DMS 273 (cell line): ENCODE results near the gene GMDS.
A peak's percentile ranks its signal among the peaks of the same experiment; 100 is the strongest.

Experiments
- DNase-seq: peaks from one replicate; lab custom pipeline; 2025; ENCODE audit not compliant: unreplicated experiment; lab: John Stamatoyannopoulos, UW

The GMDS gene

DNA sequence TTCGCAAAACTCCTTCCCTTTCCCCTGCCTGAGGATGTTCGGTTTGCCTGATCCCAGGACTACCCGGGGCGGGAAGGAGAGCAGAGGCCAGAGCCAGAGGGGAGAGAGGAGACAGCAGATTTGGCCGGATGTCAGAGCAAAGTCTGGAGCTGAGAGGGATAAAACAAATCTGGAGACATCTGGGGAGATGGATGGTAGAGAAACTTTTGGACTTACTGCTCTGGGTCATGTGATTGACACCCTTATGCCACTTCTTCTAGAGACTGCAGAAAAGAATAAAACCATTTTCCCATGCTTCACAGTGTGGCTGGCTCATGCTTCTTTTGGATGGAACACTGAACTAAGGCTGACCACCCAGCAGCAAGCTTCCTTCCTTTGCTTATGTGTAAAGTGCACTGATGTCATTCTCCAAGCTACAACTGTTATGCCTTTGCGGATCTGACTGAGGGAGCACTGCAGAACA lies 461.0 kb downstream of the GMDS start:
- peak; percentile 7 for DNase-seq

DNA sequence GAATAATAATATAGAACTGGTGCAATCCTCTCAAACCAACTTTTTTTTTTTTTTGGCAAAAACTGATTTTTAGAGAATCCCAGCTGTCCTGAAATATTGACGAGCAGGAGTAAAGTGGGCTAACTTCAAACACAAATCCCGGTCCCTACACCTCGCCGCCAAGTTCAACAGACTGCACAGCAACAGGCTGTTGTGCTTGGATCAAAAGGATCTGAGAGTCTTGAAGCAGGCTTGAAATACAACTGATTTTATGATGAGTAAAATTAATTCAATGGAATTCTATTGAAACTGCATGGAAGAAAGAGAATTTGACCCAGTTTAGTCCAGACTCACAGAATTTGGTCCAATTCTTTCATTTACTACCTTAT lies 463.6 kb downstream of the GMDS start:
- no peak for DNase-seq

DNA sequence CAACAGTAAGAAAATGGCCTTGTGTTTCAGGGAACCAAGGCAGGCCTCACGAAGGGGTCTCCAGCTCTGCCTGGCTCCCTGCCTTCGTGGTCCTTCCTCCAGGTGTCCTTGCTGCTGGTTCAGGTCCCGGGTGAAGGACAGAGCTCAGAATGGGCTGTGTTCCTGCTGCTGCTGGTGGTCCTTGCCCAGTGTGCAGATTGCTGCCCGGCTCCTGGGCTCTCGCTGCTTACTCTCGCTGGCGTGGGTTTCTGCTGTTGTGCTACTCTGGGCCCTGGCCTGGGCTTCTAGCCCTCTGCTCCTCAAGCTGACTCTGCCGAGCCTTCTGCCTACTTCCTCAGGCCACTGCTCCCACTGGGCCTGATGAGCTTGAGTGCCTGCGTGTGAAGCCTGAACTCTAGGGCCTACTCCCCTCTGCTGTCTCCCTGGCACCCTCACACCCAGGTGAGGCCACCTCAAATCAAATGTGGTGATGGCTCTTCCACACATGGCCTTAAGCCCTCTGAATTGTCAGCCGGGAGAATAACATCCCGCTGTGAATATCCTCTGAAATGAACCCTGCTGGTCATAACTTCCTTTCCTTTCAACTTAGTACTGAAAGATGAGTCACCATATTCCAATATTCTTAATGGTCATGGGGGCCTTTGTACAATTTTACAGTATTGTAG lies 464.1 kb downstream of the GMDS start:
- DNase-seq: no peak

DNA sequence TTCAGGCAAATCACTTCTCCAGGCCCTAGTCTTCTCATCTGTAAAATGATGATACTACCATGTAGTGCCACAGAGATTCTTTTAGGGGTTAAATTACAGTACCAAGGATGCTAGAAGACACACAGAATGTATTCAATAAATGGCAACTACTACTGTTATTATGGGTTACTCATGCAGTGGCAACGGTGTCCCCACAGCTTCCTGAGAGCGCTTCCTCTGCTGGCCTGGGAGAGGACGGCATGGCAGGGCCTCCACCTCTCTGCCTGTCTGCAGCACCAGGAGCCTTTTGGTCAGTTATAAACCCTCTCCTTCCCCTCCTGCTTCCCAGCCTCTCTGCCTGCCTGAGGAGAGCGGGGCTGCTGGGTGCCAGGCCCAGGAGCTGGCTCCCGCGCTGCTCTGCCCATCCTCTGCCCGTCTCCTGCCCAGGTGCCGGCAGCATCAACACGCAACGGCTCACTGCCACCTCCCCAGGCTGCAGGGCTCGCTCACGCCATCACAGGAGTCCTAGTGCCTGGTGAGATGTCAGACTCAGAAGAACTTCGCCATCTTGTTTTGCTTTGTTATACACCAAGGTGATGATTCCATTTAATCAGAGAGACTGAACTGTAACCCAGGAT lies 465.0 kb downstream of the GMDS start:
- no peak for DNase-seq

DNA sequence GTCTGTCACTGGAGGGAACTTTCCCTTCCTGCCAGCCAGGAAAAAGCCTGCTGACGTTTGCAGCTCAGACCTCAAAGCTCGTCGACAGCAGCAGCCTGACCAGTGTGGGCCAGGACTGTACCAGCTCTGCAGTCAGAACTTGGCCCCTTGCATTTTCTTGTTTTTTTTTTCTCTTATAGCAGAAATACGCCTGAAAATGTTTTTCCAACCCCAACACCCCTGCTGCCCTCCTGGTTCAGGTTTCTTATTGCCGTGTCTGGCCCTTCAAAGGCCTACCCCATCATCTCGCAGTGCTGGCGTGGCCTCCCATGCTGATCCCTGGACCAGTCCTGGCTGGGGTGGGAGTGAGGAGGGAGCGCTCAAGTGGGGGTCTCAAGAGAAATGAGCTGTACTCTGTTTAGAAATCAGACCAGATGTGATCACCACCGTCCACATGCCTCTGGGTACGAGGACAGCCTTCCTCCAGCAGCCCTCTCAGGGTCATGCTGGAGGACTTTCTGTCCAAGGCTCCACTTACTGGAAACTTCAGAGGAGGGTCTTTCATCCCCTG lies 466.6 kb downstream of the GMDS start:
- DNase-seq: no peak

DNA sequence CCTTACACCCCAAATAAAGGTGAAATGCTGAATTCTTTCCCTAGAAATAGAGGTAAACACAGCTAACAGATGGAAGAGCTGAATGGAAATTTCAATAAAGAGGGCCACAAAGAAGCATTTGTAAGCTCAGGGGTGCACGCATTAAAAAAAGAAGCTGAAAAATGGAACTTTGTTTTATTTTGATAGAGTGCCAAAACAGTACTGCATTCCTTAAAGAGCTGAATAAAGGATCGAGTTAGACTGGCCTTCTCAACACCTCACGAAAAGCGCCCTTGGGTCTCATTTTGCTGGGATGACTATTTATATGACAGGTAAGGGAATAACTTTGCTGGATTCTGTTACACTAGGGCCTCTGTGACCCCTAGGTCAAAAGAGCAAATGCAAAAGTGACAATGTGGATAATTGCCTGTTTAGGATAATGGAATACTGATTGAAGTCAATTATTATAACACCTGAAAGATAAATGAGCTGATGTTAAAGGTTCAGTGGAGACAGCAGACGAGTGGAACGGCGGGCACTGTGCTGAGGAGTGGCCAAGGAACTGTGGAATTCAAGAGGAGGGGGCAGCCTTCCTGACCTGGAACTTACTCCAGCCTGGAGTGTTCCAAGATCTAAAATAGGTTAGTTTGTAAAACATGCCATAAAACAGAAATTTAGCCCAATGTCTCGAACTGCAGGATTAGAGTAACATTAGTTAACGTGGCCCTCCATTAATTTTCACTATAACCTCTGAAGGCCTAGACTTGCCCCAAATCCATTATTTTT lies 467.3 kb downstream of the GMDS start:
- DNase-seq: no peak

DNA sequence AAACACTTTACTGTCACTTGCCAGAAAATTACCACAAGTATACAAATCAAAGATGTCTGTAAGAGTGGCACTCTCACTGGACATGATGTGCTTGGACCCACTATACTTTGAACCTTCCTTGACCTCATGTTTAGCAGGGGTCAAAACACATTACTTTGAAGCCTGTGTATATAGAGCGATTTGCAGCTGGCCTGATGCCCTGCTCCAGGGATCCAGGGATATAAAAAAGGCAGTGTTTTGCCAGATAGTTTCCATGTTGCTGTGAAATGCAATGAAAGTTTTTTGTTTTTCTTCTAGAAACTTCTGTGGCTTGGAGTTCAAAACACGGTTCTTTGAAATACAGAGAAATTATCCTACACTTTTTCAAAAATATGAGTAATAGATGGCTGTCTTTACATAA lies 470.0 kb downstream of the GMDS start:
- no peak for DNase-seq

DNA sequence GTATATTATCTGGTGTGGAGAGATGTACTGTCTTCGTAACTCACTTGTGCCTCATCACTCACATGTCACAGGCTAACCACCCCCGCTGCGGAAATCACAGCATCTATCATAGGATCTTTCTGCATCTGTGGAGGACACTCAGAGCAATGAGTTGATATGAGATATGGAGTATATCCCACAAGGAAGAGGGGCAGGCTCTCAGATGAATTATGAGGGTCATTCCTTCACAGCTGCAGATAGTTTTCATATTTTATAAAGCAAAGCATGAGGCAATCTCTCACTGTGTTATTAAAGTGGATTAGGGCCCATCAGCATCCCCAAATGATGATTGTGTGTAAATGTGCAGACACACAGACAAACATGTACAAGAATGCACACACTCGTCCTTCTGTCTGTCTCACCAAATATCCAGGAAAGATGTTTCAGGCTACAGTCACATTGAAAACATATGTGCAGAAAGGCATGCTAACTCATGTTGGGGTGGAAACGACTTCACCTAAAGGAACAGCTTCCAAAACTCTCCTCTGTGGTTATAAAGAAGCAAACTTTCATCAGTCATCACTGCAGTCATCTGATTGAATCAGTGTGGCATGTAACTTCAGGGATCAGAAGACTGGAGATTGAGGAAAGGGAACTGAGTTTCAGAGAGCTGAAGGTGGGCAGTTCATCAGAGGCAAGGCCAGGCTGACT lies 471.0 kb downstream of the GMDS start:
- DNase-seq: no peak

DNA sequence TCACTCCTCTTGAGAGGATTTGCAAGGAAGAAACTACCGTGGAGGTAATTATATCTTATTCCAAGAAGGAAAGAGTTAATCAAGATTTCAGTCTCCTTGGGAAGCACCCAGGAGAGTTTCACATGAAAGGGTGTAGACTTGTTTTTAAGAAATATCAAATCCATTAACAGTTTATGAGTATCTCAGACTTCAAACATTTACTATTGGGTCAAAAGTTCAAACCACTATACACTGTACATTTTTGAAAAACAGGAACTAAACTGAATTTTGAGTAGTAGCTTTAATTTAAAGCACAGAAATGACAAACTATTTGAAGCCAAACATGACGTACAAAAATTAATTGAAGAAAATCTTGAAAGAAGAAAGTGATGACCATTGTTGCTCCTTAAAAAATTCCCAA lies 471.7 kb downstream of the GMDS start:
- no peak for DNase-seq

DNA sequence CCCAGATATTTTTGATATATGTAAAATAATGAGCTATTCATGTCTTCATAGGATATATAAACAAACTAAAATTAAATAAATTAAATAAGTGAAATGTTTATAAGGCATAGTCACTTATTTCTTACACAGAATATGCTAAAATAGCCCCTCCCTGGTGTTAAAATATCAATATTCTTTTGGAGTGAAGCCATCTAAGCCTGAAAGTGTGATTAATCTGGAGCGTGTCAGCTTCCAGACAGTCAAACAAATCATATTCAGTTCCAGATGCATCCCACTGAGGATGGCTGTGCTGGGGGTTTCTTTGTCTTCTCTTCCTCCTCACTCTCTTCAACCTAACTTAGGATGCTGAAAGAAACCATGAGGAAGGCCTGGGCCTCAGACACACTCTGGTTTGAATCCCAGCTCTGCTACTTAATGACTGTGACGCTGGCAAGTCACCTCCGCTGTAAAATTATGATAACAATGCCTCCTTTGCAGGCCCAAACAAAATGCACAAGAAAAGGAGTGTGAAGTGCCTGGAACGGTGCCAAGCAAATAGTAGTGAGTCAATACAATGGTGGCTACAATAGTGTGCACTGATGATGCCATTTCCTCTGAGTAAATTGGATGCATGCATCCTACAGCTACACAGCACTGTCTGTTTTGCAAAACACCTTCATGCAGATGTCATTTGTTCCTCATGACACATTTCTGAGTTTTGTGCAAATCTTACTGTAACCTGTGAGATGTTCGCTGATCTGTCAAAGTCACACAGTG lies 474.3 kb downstream of the GMDS start:
- no peak for DNase-seq

DNA sequence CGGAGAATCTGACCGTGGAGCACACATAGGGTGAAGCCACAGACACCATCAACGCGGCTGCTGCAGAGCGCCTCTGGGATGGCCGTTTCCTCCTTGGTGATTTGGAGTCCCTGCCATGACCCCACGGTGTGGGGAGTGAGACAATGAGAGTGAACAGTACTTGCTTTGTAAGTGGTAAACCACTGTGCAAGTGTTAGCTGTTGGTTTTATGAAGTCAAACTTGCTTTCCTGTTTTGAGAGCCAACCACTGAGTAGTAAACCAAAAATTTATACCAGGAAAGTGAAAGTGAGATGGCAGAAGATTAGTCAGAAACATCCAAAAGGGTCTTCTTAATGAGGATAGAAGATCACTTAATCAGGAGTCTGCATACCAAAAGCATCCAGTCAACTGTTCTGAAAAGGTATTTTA lies 475.0 kb downstream of the GMDS start:
- no peak for DNase-seq

DNA sequence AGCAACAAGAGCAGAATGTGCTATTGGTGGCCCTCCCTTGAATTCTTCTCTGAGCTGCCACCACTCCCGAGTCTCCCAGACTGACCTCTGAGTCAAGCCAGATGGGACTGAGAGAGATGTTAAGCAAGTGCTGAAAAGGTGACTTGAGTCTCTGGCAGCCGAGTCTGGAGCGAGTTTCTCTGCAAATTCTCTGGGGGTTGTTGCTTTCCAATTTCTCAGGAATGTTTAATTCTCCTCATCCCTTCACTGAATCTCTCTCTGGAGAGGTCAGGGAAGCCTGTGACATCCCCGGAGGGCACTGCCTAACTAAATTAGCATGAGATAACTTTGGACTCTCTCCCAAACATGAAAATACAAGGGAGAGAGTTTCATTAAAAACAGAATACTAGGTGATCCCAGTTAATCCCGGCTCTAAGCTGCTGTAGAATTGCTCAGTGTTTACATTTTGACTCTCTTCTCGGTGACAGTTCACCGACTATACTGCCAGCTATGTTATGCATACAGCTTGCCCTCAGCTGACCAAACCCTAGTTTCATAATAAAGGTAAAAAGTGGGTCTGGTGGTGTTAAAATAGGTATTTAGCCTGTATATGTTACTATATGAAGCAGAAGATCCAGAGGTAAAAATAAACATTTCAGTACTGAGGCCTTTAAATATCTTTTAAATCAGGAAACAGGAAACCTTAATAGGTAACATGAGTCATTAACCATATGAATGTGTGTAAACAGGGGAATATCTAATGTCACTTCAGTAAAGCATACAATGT lies 477.7 kb downstream of the GMDS start:
- no peak for DNase-seq

DNA sequence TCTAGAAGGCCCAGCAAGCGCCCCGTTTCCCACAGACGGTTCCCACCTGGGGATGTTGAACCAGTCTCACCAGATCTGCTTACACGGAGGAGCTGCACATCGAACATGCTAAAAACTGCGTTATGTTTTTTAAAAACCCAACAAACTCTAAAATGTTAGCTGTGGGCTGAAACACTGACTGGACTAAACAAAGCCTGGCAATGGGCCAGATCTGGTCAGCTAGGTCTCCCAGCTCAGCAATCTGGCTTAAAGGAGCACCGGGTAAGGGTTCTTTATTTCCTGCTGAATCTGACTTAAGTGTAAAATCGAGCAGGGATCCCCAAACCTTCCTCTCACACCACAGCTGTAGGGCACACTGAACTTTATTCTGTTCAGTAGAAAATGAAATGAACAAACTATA lies 478.8 kb downstream of the GMDS start:
- DNase-seq: no peak

DNA sequence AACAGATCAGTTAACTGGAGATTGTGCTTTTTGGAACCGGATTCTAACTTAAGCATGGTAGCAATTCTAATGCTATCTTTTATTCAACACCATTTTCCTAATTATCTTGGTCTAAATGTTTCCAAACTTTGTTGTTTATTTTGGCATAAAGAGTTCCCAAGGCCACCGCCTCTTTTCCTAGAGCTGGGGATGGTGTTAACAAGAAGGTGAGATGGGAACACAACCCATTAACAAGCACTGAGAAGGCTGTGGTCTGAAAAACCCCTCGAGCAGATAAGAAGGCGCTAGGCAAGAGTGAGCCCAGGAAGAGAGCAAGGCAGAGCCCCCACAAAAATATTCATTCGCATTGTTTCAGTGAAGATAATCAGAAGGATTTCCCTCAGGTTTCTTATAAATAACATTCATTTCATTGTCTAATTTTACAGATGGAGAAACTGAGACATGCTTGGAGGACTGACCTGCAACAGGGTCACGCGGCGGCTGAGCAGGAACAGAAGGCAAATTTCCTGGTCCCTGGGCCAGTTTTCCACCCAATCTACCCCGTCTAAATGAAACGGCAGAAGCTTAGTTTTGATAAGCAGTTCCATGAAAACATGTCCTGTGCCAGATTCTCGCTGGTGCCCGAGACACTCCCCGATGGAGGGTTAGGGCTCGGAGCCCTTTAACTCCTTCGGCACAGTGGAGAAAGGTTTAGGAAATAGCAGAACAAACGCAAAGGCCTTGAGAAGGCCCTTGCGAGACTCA lies 480.1 kb downstream of the GMDS start:
- DNase-seq: no peak

DNA sequence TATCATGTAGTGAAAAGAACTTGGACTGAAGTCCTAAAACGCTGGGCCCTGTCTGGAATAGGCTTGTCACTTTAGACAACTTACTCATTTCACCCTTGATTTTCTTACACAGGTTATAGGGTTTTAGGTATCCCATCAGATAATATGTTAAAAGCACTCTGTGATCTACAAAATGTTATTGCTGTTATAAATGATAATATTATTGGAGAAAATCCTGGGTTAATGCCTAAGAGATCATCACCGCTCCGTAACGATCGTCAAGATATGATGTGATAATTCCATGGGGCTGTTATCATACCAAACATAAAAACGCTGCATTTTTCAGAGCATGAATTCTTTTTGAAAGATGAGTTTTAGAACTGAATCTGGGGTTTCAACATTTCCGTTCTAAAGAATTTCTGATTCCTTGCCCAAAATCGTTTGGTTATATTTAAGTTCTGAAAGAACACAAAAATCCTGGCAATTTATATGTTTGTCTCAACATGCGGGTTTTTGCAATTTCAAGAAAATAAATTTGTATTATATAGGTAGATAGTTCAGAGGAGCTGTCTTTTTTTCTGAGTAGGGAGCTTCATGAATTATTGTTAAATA lies 480.9 kb downstream of the GMDS start:
- DNase-seq: no peak

DNA sequence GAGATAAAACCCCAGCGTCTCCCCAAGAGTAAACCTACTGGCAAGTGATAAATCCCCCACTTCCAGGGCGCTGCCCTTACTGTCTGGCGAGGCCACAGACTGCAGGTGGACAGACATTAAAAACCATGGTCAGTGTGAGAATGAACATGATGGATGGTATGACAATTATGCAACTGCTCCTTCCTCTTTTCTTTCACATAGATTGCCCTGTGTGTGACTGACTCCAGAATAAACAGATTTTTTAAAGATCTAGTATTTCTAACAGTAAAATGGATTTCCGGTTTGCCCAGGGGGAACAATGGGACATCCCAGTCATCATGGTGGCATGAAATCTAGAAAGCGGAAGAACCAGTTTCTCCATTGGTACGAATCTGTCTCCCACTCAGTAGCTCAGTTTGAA lies 482.0 kb downstream of the GMDS start:
- no peak for DNase-seq

DNA sequence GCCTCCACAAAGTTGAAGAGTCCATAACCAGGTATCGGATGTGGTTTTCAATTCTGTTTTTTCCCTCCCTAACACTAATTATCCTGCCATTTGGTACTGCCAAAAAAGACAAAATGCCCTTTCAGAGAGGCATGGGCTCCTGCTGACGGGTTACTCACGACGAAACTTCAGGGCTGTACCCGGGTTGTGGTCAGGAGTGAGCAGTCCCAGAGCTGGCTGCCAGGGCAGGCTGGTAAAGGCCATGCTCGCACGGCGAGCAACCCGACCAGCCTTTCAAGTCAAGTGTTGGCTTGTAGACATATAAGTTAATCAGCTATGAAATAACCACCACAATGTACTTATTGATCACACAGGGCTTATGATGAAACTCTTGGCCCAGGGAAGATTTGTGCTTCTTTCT lies 483.2 kb downstream of the GMDS start:
- no peak for DNase-seq

DNA sequence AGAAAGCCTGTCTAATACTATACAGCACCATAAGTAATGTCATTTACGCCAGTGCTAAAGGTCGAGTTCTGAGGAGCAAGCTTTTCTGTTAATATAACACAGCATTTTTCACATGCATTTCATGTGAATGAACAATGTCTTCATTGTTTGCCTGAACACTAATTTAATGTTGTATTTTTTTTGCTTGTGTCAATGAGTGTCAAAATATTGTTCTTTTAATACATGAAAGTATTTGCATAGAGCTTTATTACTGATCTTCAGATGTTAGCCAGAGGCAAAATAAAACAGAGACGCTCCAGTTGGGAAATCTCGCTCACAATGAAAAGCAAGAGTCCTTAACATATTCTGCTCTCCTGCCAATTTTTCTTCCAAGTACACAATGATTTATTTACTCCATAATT lies 483.9 kb downstream of the GMDS start:
- DNase-seq: no peak

DNA sequence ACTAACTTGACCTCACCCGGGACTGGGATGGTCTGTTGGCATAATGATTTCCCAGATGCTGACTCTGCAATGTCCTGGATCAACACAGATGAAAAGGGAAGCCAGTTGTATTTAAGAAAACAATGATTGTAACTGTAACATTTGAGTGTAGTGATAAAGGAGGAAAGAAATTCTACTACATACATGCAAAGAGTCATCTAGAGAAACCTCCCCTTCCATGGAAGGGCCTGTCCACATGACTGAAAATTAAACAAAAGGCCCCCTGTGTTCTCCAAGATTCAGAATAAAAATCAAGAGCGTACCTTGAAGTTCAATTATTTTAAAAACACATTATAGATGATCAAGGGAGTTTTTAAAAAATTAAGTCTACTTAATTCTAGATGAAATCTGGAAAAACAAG lies 484.5 kb downstream of the GMDS start:
- no peak for DNase-seq
